GM10248 (cell line): ENCODE data around the gene CCDC102A.
"Not testable (repeated sequence)": the region's sequence is repeated elsewhere in the genome, so short reads cannot be mapped to it uniquely, and the experiment has no call there.

Experiments used
- CTCF ChIA-PET: fragments of 300-600 bp; sonication (Branson Sonifier 250); formaldehyde crosslinking; extraction: SDS; loops from one replicate; lab custom pipeline; 2021; ENCODE audit warnings: antibody characterized with exemption; lab: Yijun Ruan, JAX
- POLR2A ChIA-PET: fragments of 350-650 bp; sonication (Branson Sonifier 250); formaldehyde crosslinking; extraction: SDS; loops from one replicate; lab custom pipeline; 2020; ENCODE audit warnings: antibody characterized with exemption; lab: Yijun Ruan, JAX
- DNase-seq: peaks from one replicate; pipeline ENCODE4 v3.0.0; 2012; ENCODE audit errors: extremely low spot score
- TF ChIP-seq, protein P1 (sequence below): IDR thresholded peaks from 2 replicates; pipeline ENCODE4 v1.5.1; 2012; ENCODE audit warnings: mild to moderate bottlenecking, low read depth; ENCODE audit errors: extremely low read depth, missing control alignments, control extremely low read depth

Gene CCDC102A

DNA sequence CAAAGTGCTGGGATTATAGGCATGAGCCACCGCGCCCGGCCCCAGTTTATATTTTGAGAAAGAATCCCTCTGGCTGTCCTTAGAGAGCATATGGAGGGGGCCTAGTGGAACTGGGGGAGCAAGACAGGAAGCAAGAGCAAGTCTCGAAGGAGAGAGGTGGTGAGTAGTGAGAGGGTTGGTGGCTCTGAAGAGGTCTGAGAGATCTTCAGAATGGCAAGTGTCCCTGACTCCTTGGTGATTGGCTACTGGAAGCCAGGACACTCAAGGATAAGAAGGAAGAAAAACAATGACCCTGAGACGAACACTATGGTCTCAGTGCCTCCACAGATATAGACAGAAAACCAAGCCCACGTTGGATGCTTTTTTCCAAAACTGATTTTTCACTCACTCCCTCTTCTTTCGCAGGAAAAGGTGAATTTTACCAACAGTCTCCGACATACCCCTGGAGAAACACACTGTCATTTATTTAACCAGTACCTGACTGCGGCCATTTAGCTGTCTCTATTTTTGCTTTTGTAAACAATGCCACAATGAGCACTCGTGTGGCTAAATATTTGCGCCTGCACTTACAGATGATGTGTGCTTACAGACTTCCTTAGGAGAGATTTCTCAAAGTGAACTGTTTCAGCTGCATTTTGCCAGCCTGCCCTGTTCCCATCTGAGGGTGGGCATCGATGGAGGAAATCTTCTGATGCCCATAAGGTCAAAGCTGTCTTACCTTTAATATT is 34.2 kb downstream of the CCDC102A start:
- DNase-seq, result no peak
- CTCF ChIA-PET, result interaction anchor here (2.7 to 4.0 kb wide), 3 partner anchors 15 to 40 kb away, joined by 9 to 19 read pairs (median 12); partner anchors contain the start of gene POLR2C
- TF ChIP-seq, protein P1, sequence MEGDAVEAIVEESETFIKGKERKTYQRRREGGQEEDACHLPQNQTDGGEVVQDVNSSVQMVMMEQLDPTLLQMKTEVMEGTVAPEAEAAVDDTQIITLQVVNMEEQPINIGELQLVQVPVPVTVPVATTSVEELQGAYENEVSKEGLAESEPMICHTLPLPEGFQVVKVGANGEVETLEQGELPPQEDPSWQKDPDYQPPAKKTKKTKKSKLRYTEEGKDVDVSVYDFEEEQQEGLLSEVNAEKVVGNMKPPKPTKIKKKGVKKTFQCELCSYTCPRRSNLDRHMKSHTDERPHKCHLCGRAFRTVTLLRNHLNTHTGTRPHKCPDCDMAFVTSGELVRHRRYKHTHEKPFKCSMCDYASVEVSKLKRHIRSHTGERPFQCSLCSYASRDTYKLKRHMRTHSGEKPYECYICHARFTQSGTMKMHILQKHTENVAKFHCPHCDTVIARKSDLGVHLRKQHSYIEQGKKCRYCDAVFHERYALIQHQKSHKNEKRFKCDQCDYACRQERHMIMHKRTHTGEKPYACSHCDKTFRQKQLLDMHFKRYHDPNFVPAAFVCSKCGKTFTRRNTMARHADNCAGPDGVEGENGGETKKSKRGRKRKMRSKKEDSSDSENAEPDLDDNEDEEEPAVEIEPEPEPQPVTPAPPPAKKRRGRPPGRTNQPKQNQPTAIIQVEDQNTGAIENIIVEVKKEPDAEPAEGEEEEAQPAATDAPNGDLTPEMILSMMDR, result no peak
- POLR2A ChIA-PET, result no interaction called here

DNA sequence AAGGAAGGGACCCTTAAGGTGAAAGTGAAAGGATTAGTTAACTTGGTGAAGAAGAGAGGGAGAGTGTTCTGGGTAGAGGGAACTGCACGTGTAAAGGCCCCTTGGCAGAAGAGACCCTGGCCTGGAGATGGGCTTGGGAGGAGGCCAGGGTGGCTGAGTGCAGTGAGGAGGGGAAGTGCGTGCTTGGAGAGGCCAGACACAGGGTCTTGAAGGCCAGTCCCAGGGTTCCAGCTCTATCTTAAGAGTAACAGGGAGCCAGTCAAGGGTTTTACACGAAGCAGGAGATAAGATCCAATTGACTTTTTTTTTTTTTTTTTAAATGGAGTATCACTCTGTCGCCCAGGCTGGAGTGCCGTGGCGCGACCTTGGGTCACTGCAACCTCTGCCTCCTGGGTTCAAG is 34.9 kb downstream of the CCDC102A start:
- ChIA-PET POLR2A (no interaction called here), CTCF (interaction anchor here (0.9 to 4.0 kb wide), 5 partner anchors 16 to 74 kb away, joined by 3 to 19 read pairs (median 9); partner anchors contain the start of gene POLR2C)
- TF ChIP-seq, protein P1, result no peak
- DNase-seq, result no peak

DNA sequence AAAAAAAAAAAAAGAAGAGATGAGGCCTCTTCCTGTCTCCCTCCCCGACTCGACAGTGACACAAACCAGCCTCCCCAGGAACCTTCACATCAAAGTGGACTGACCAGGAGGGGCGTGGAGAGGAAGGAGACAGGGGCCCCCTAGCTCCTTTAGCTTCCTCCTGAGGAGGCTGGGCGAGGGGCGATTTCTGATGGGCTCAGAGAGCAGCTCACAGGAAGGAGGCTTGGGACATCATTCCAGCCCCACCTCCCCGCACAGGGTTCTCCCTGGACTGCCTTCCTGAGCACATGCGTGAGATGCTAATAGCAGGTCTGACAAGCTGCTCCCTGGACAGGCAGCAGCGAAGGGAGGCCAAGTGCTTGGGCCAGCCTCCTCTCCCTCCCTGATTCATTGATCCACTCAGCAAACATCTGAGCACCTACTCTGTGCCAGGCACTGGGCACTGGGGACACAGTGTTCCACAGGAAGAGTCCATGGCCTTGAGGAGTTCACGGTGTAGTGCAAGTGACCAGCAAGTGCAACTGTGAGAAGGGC is 35.7 kb downstream of the CCDC102A start:
- TF ChIP-seq, protein P1, result no peak
- ChIA-PET POLR2A (no interaction called here), CTCF (interaction anchor here (0.7 to 4.0 kb wide), 5 partner anchors 17 to 84 kb away, joined by 3 to 19 read pairs (median 6); partner anchors contain the start of gene POLR2C)
- no peak for DNase-seq

DNA sequence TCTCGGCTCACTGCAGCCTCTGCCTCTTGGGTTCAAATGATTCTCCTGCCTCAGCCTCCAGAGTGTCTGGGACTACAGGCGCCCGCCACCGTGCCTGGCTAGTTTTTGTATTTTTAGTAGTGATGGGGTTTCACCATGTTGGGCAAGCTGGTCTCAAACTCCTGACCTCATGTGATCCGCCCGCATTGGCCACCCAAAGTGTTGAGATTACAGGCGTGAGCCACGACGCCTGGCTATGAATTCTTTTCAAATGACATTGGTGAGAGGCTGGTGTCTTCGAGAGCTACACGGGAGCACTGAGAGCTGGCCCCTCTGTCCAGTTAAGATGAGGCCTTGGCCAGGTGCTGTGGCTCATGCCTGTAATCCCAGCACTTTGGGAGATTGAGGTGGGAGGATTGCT is 36.4 kb downstream of the CCDC102A start:
- CTCF ChIA-PET, result interaction anchor here (0.7 to 4.0 kb wide), 4 partner anchors 20 to 83 kb away, joined by 3 to 19 read pairs (median 9); partner anchors contain the start of gene POLR2C
- POLR2A ChIA-PET, DNase-seq: not testable (repeated sequence)

DNA sequence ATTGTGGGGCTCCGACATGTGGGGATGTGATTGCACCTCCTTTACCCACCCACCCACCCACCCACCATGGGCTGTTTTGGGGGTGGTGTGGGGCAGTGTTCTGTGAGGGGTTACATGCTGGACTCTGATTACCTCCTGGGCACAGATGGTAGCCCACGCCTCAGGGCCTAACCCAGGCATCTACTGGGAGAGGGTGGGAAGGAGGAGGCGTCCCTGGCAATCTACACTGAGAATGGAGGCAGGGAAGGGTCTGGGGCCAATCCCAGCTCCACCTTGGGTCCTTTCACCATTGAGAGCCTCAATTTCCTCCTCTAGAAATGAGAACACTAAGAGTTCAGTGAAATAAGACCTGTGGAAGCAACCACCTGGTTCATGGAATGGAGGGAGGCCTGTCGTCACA is 38.3 kb downstream of the CCDC102A start:
- ChIA-PET POLR2A (no interaction called here), CTCF (interaction anchor here (3.0 kb wide), 1 partner anchor 22 kb away, joined by 8 read pairs; no protein-coding TSS in a partner anchor)
- DNase-seq, result no peak
- TF ChIP-seq, protein P1, result no peak

DNA sequence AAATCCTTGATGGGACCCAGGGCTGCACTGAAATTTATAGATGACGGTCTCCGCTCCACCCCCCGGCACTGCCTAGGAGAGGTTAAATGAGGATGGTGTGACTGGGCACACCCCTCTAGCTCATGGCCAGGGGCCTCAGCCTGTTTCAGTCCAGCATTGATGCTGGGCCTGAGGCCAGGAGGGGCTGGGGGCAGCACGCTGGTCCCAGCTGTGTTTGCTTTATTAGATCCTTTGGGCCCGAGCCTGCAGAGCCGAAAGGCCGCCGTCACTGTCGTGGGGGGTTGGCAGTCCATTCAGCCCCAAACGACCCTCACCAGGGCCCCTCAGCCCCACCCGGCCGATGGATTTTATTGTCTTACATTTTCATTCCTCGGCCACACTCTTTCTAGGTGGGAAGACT is 39.2 kb downstream of the CCDC102A start:
- CTCF ChIA-PET, result interaction anchor here (3.0 kb wide), 1 partner anchor 23 kb away, joined by 8 read pairs; no protein-coding TSS in a partner anchor
- POLR2A ChIA-PET, result no interaction called here
- TF ChIP-seq, protein P1, result no peak
- DNase-seq, result no peak

DNA sequence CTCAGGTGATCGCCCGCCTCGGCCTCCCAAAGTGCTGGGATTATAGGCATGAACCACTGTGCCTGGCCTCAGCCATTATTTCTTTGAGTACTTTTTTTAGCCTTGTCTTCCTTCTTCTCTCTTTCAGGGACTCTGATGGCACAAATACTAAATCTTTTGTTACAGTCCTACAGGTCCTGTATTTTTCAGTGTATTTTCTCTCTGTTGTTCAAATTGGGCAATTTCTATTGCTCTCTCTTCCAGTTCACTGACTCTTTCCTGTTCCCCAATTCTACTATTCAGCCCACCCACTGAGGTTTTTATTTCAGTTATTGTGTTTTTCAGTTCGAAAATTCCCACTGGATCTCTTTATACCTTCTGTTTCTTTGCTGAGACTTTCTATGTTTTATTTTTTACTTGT is 42.6 kb downstream of the CCDC102A start:
- CTCF ChIA-PET, result no interaction called here
- POLR2A ChIA-PET, result no interaction called here
- DNase-seq, result no peak
- TF ChIP-seq, protein P1, result no peak
